Right ventricle myocardium superior (tissue), 1 donor: ENCODE data around the gene BCLAF3. TPM values are rescaled to one million over a fixed set of nuclear protein-coding genes. Genes with fewer than 3 reads are reported as not detected.

Experiments used
- ATAC-seq: fragments of 200-7000 bp; cut with Tn5 transposase; one replicate; pipeline ENCODE4 v1.9.1; 2020; ENCODE audit warnings: mild to moderate bottlenecking; ENCODE audit not compliant: poor library complexity
- DNase-seq: peaks from one replicate; pipeline ENCODE4 v3.0.0-alpha.2; 2020
- intact Hi-C: fragments of 100-400 bp; cut with DNase I; formaldehyde crosslinking; loops from one replicate; pipeline ENCODE4 v1.11.2; 2022
- microRNA-seq: library from miRNA; unstranded; fragments of <30 nt; microRNA quantifications from one replicate; pipeline ENCODE4 v1.2.0, GENCODE V29; 2020
- total RNA-seq: library from RNA; stranded (reverse); fragmentation: NEBNext Ultra II Directional; extraction: Animal tissue kit (Norgen Biotek cat#: 25700); gene quantifications from one replicate; pipeline ENCODE4 v1.2.1, GENCODE V29; 2021
- donor health status: DM: no; HTN: yes; CAD: no; lungs with severe emphysema.

Gene BCLAF3
- total RNA-seq, 1 donor from 2014 or later = 6.5 TPM

DNA sequence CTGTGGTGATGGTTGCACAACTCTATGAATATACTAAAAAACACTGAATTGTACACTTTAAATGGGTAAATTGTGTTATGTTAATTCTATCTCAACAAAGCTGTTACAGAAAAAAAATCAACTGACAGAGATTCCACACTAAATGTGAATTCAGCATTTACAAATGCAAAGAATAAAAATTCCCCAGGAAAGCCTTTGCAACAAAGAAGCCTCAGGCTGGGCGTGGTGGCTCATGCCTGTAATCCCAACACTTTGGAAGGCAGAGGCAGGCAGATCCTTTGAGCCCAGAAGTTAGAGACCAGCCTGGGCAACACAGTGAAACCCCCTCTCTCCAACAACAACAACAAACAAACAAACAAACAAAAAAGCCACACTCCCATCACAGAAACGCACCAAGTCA lies 8.9 kb downstream of the BCLAF3 start:
- intact Hi-C loops = no loop called here
- ATAC-seq (no peak), DNase-seq (no peak)

DNA sequence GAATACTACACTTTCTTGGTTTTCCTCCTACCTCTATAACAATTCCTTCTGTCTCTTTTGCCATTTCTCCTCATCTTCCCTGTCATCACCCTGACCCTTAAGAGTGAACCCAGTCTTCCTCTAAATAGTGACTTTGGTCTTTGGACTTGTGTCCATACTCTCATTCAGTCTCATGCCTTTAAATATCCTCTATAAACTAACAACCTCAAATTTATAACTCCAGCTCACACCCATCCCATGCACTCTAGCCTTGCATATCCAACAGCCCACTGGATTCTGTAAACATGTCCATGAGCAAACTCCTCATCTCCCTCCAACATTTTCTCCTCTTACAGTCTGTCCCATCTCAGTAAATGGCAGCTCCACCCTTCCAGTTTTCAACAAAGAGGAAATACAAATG lies 15.0 kb downstream of the BCLAF3 start:
- intact Hi-C loops = no loop called here

DNA sequence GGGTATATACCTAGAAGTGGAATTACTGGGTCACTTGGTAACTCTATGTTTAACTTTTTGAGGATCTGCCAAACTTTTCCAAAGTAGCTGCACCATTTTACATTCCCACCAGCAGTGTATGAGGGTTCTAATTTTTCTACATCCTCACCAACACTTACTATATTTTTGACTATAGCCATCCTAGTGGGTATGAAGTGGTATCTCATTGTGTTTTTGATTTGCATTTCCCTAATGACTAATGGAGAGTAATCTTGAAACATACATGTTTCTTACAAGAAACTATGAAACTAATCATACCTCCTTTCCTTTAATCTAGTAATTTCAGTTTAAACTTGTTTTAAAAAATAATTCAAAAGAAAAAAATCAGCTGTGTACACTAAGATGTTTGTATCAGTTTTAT lies 17.9 kb downstream of the BCLAF3 start:
- intact Hi-C loops = no loop called here
- no peak for ATAC-seq
- no peak for DNase-seq

More for the DNA sequence above, 15.0 kb downstream of the BCLAF3 start:
- ATAC-seq (no peak), DNase-seq (no peak)

DNA sequence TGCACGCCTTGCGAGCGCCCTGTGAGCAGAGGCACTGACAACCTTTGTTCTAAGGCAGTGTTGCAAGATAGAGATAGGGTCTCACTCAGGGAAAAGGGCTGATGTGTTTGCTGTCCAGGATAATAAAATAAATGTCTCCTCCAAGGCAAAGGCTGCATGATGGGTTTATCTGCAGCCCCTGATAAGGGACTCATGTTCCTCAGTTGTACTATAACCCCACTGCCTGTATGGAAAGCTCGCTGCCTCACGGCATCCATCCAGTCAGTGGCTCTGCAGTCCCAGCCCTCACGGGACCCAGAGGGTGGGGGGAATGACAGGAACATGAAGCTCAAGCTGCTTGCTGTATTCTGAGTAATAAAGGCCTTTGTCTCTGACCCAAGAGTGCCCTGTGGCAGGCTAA lies 22.6 kb downstream of the BCLAF3 start:
- no peak for ATAC-seq
- intact Hi-C loops = no loop called here
- DNase-seq = no peak

GRCh38 chrX:19966056-19966455 lies 24.8 kb downstream of the BCLAF3 start:
- DNase-seq (no peak), ATAC-seq (no peak)
- intact Hi-C loops = no loop called here

DNA sequence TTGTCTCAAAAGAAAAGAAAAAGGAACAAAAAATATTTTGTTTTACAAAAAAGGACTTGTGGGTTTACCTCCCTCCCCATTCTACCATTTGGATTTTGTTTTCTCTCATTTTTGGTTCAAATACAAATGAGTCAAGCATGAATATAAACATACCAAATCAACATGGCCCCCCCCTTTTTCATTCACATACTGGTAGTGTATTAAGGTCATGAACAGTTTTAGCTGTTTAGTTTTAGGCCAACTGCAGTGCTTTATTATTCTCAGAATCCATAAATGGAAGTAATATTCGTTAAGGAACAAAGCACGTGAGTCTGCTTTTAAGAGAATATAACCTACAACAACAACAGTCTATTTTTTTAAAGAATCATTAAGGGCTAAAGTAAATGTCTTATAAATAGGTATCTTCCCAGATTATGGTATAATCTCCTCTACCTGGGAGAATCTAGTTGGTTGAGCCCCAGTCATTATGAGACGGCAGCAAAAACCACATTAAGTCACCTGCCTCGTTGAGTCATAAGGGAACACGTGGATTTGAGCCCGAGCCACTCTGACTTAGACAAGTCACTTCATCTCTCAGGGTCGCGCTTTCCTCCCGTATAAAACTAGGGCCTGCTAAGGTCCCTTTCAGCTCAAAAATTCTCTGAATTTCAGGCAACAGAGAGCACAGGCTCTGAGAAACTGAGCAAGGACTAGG lies 26.7 kb downstream of the BCLAF3 start:
- intact Hi-C loops = no loop called here
- DNase-seq = no peak
- no peak for ATAC-seq

GRCh38 chrX:19960913-19961312 lies 29.9 kb downstream of the BCLAF3 start:
- intact Hi-C loops = no loop called here
- ATAC-seq (no peak), DNase-seq (no peak)

- DNase-seq (no peak), ATAC-seq (peak; percentile 49)
- intact Hi-C loops = no loop called here
These were observed 32.0 kb downstream of the BCLAF3 start for GRCh38 chrX:19958552-19959486.

DNA sequence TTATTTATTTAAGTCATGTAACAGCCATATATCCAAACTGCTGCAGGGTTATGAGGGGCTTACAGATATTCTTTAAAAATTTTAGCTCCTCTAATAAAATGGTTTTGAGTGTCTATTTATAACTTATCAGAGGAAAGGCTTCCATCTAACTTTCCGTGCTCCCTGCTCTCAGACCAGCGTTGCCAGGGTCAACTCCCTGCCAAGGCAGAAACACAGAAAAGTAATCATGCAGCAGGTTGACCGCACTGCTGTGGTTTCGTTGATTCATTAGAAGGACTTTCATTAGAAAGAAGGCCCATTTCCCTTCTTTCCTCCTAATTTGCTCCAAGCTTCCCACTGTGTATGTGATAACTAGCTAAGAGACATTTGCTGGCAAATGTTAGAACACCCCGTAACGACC lies 33.9 kb downstream of the BCLAF3 start:
- DNase-seq (peak; percentile 48), ATAC-seq (peak; percentile 53)
- intact Hi-C loops = no loop called here

DNA sequence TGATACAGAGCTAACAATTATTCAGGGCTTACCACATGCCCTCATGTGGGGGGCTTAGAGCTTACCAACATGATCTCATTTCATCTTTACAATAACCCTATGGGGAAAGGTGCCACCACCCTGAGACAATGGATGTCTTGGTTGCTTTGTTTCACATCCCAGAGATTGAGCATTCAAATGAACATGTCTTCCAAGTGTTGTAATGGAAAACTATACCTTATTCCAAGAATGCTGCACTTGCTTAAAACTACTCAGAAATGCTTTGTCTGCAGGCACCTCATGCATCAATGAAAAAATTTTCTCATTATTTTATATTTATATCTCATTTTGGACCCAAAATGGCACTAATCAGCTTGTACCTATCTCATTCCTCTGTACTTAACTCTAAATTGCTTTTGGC lies 34.6 kb downstream of the BCLAF3 start:
- ATAC-seq (no peak), DNase-seq (no peak)
- intact Hi-C loops = no loop called here

GRCh38 chrX:19955306-19955705 lies 35.6 kb downstream of the BCLAF3 start:
- no peak for ATAC-seq
- no peak for DNase-seq
- intact Hi-C loops = no loop called here

GRCh38 chrX:19954335-19955096 lies 36.3 kb downstream of the BCLAF3 start:
- ATAC-seq (no peak), DNase-seq (no peak)
- intact Hi-C loops = no loop called here

- intact Hi-C loops = no loop called here
- ATAC-seq (no peak), DNase-seq (no peak)
These were observed 37.7 kb downstream of the BCLAF3 start for GRCh38 chrX:19953145-19953544.

GRCh38 chrX:19949340-19949739 lies 41.5 kb downstream of the BCLAF3 start:
- no peak for DNase-seq
- intact Hi-C loops = no loop called here
- ATAC-seq = no peak

- intact Hi-C loops = no loop called here
- no peak for DNase-seq
- no peak for ATAC-seq
These were observed 43.2 kb downstream of the BCLAF3 start for GRCh38 chrX:19947612-19948011.

Small RNA genes lying within 50 kb of the gene (microRNA-seq; reads per million reads assigned to microRNA genes)
- 43.7 reads per million, percentile 45 among the genes with 10 or more reads in this experiment for gene MIR23C

Other genes starting within 250 kb of the BCLAF3 start
- 61.2 TPM for gene SH3KBP1, start 103.5 kb downstream of the BCLAF3 start, total RNA-seq
- 0.40 TPM for gene MAP7D2, start 125.8 kb upstream of the BCLAF3 start, total RNA-seq
- gene EIF1AX, start 150.8 kb upstream of the BCLAF3 start, total RNA-seq = 58.3 TPM